Ishikawa (cell line): ENCODE data around the gene SCG3.

ENCODE experiments used
- CEBPB ChIP-seq: IDR thresholded peaks from 2 replicates; pipeline ENCODE4 v1.6.1; 2012
- CREB1 ChIP-seq: IDR thresholded peaks from 2 replicates; pipeline ENCODE4 v1.6.1; 2012; ENCODE audit warnings: low read depth
- EGR1 ChIP-seq: IDR thresholded peaks from 2 replicates; pipeline ENCODE4 v1.6.1; 2012
- EP300 ChIP-seq: IDR thresholded peaks from 2 replicates; pipeline ENCODE4 v1.6.1; 2012; ENCODE audit warnings: borderline replicate concordance
- FOXM1 ChIP-seq: IDR thresholded peaks from 2 replicates; pipeline ENCODE4 v1.6.1; 2012; ENCODE audit warnings: low read depth, borderline replicate concordance
- MAX ChIP-seq: IDR thresholded peaks from 2 replicates; pipeline ENCODE4 v1.6.1; 2012
- NFIC ChIP-seq: IDR thresholded peaks from 2 replicates; pipeline ENCODE4 v1.6.1; 2012
- RAD21 ChIP-seq: IDR thresholded peaks from 2 replicates; pipeline ENCODE4 v1.6.1; 2012; ENCODE audit warnings: low read depth
- REST ChIP-seq: IDR thresholded peaks from 2 replicates; pipeline ENCODE4 v1.6.1; 2012; ENCODE audit warnings: low read depth, mild to moderate bottlenecking
- TAF1 ChIP-seq: IDR thresholded peaks from 2 replicates; pipeline ENCODE4 v1.6.1; 2012; ENCODE audit warnings: low read depth, mild to moderate bottlenecking
- TCF12 ChIP-seq: IDR thresholded peaks from 2 replicates; pipeline ENCODE4 v1.6.1; 2012; ENCODE audit warnings: low read depth
- TEAD4 ChIP-seq: IDR thresholded peaks from 2 replicates; pipeline ENCODE4 v1.6.1; 2012
- USF1 ChIP-seq: IDR thresholded peaks from 2 replicates; pipeline ENCODE4 v1.6.1; 2012
- YY1 ChIP-seq: IDR thresholded peaks from 2 replicates; pipeline ENCODE4 v1.6.1; 2012; ENCODE audit warnings: low read depth
- ZBTB7A ChIP-seq: IDR thresholded peaks from 2 replicates; pipeline ENCODE4 v1.6.1; 2012; ENCODE audit warnings: low read depth

SCG3 gene

GRCh38 chr15:51642696-51643095 lies 38.6 kb upstream of the SCG3 start:
- TF ChIP-seq RAD21 (no peak), CEBPB (no peak), MAX (no peak), CREB1 (no peak), TEAD4 (no peak), EGR1 (no peak), TCF12 (no peak), NFIC (no peak), YY1 (no peak), ZBTB7A (no peak), EP300 (no peak), FOXM1 (no peak), TAF1 (no peak), USF1 (no peak), REST (no peak)

- TF ChIP-seq RAD21: no peak
Observed at GRCh38 chr15:51647128-51647562, 34.2 kb upstream of the SCG3 start.

- TF ChIP-seq TAF1 (no peak), RAD21 (peak; percentile 96), CEBPB (no peak)
Observed at GRCh38 chr15:51649659-51650521, 31.4 kb upstream of the SCG3 start.

GRCh38 chr15:51652084-51652668 lies 29.1 kb upstream of the SCG3 start:
- TF ChIP-seq EP300 (no peak), REST (no peak), RAD21 (no peak), USF1 (no peak), YY1 (no peak), TCF12 (no peak), CEBPB (no peak), TAF1 (no peak), EGR1 (no peak), MAX (no peak), ZBTB7A (no peak), CREB1 (no peak), NFIC (no peak), TEAD4 (no peak), FOXM1 (no peak)

GRCh38 chr15:51658664-51659063 lies 22.6 kb upstream of the SCG3 start:
- TF ChIP-seq CEBPB (no peak), YY1 (no peak), REST (no peak), EGR1 (no peak), TCF12 (no peak), TAF1 (no peak)
